ENCODE measurements around the gene KCND2. TPM values are rescaled to one million over a fixed set of nuclear protein-coding genes. Genes with fewer than 3 reads are reported as not detected.
"Not testable (repeated sequence)": the region's sequence is repeated elsewhere in the genome, so short reads cannot be mapped to it uniquely, and the experiment has no call there.

KCND2 gene
- total RNA-seq, 1 experiment from 2014 or later: not detected

DNA sequence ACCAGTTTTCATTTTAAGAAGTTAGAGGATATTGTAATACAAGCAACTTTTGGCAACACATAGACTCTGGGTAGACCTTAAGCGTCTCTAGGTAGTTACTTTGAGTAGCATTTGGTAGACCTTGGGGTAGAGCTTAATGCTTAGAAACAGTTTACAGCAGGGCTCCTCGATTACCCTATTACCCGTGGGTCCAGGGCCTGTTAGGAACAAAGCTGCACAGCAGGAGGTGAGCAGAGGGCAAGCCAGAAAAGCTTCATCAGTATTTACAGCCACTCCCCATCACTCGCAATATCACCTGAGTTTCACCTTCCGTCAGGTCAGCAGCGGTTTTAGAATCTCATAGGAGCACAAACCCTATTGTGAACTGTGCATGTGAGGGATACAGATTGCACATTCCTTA is 411.5 kb downstream of the KCND2 start:
- Histone ChIP-seq H3K36me3 (ENCODE audit: insufficient read depth, low read length) (no peaks in the 10 kb centered on the region), H3K27me3 (ENCODE audit: low read length) (no peaks in the 10 kb centered on the region), H3K79me2 (ENCODE audit: low read length) (no peaks in the 10 kb centered on the region), H3K9ac (ENCODE audit: low read length) (no peak overlapping the region), H3K27ac (ENCODE audit: low read length) (no peak overlapping the region), H3K4me1 (ENCODE audit: low read length) (no peaks in the 10 kb centered on the region), H3K4me3 (ENCODE audit: low read length) (no peak overlapping the region), H3K4me2 (ENCODE audit: low read depth, low read length, poor library complexity, severe bottlenecking) (no peak overlapping the region), H4K20me1 (ENCODE audit: insufficient read depth, low read depth, low read length) (no peaks in the 10 kb centered on the region), H3K9me3 (ENCODE audit: low read length) (no peaks in the 10 kb centered on the region), H2AFZ (ENCODE audit: low read length) (no peak overlapping the region), H3K9me2 (replicated peaks; ENCODE audit: insufficient read depth, low read length) (no peaks in the 10 kb centered on the region; the same call in 1 of the 2 replicates)
- DNase-seq: no peak

DNA sequence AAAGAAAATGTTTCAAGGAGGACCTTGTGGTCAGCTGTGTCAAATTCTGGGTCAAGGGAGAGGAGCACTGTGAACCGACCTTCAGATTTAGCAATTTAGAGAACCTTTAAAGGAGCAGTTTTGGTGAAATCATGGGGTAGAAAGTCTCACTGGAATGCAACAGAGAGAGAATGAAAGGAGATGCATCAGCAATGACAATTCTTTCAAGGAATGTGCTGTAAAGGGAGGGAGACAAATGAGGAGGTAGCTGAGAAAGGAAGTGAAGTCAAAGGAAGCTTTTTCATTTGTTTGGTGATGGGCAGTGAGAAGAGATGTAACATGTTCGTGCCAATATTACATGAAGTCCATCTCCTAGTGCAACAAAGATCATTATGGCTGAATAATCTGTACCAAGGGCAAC is 418.9 kb downstream of the KCND2 start:
- Histone ChIP-seq H4K20me1 (ENCODE audit: insufficient read depth, low read depth, low read length) (no peaks in the 10 kb centered on the region), H3K4me2 (ENCODE audit: low read depth, low read length, poor library complexity, severe bottlenecking) (no peak overlapping the region), H3K27me3 (ENCODE audit: low read length) (no peaks in the 10 kb centered on the region), H3K4me3 (ENCODE audit: low read length) (no peak overlapping the region), H3K4me1 (ENCODE audit: low read length) (no peaks in the 10 kb centered on the region), H3K9ac (ENCODE audit: low read length) (no peak overlapping the region), H3K27ac (ENCODE audit: low read length) (no peak overlapping the region), H3K79me2 (ENCODE audit: low read length) (no peaks in the 10 kb centered on the region), H2AFZ (ENCODE audit: low read length) (no peak overlapping the region), H3K9me2 (replicated peaks; ENCODE audit: insufficient read depth, low read length) (no peaks in the 10 kb centered on the region; the same call in 1 of the 2 replicates), H3K36me3 (ENCODE audit: insufficient read depth, low read length) (no peaks in the 10 kb centered on the region), H3K9me3 (ENCODE audit: low read length) (no peaks in the 10 kb centered on the region)
- no peak for DNase-seq

DNA sequence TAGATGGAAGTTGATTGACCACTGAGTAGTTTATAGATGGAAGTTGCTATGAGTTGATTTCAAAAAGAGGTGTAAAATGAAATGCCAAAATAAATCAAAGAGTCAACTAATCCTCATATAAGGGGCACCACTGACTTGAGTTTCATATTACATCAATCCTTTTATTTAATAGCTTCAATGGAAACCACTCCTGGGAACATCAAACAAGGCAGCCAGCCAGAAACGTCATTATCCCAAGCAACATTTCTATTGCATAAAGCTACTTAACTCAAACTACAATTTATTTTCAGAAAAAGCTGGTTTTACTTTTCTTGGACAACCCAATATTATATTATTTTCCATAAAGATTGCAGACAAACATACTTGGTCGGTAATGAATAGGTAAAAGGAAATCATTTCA is 422.9 kb downstream of the KCND2 start:
- H3K79me2 ChIP-seq (ENCODE audit: low read length): no peaks in the 10 kb centered on the region
- no peak overlapping the region for H3K4me2 ChIP-seq (ENCODE audit: low read depth, low read length, poor library complexity, severe bottlenecking)
- no peaks in the 10 kb centered on the region for H4K20me1 ChIP-seq (ENCODE audit: insufficient read depth, low read depth, low read length)
- H2AFZ ChIP-seq (ENCODE audit: low read length): no peak overlapping the region
- H3K9me2 ChIP-seq (replicated peaks; ENCODE audit: insufficient read depth, low read length): no peaks in the 10 kb centered on the region
- no peak for DNase-seq
- no peaks in the 10 kb centered on the region for H3K27me3 ChIP-seq (ENCODE audit: low read length)
- H3K9ac ChIP-seq (ENCODE audit: low read length): no peak overlapping the region
- H3K4me1 ChIP-seq (ENCODE audit: low read length): no peaks in the 10 kb centered on the region
- H3K36me3 ChIP-seq (ENCODE audit: insufficient read depth, low read length): no peaks in the 10 kb centered on the region
- H3K4me3 ChIP-seq (ENCODE audit: low read length): no peak overlapping the region
- no peaks in the 10 kb centered on the region for H3K9me3 ChIP-seq (ENCODE audit: low read length)
- no peak overlapping the region for H3K27ac ChIP-seq (ENCODE audit: low read length)

DNA sequence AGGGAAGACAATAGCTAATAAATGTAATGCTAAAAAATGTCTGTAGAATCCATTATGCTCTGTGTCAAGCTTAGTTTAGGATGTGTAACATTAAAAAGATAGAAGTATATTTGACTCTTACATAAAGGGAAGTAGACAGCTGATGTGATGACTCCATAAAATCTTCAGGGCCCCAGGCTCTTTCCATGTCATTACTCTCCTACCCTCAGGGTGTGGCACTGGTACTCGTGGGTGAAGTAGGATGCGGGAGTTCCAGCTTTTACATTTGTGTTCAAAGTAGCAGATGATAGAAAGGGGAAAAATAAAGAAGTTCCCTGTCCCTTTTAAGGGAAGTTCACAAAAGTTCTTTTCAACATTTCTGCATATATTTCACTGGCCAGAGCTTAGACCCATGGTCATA is 427.8 kb downstream of the KCND2 start:
- no peak for DNase-seq
- no peak overlapping the region for H3K4me2 ChIP-seq (ENCODE audit: low read depth, low read length, poor library complexity, severe bottlenecking)
- H3K79me2 ChIP-seq (ENCODE audit: low read length): no peaks in the 10 kb centered on the region
- H3K4me3 ChIP-seq (ENCODE audit: low read length): no peak overlapping the region
- no peak overlapping the region for H3K9ac ChIP-seq (ENCODE audit: low read length)
- H3K9me2 ChIP-seq (replicated peaks; ENCODE audit: insufficient read depth, low read length): no peaks in the 10 kb centered on the region
- H3K36me3 ChIP-seq (ENCODE audit: insufficient read depth, low read length): no peaks in the 10 kb centered on the region
- H3K27me3 ChIP-seq (ENCODE audit: low read length): no peaks in the 10 kb centered on the region
- 0 out of 2 replicates have a peak, but pooled peaks cover 2% of the 10 kb centered on the region for H3K9me3 ChIP-seq (ENCODE audit: low read length)
- no peak overlapping the region for H3K27ac ChIP-seq (ENCODE audit: low read length)
- H4K20me1 ChIP-seq (ENCODE audit: insufficient read depth, low read depth, low read length): no peaks in the 10 kb centered on the region
- no peak overlapping the region for H2AFZ ChIP-seq (ENCODE audit: low read length)
- no peaks in the 10 kb centered on the region for H3K4me1 ChIP-seq (ENCODE audit: low read length)

DNA sequence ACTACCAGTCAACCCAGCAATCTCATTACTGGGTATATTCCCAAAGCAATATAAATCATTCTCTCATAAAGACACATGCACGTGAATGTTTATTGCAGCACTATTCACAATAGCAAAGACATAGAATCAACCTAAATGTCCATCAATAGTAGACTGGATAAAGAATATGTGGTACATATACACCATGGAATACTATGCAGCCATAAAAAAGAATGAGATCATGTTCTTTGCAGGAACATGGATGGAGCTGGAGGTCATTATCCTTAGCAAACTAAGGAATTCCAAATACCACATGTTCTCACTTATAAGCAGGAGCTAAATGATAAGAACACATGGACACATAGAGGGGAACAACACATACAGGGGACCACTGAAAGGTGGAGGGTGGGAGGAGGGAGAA is 429.4 kb downstream of the KCND2 start:
- H3K9me3 ChIP-seq (ENCODE audit: low read length); H3K36me3 ChIP-seq (ENCODE audit: insufficient read depth, low read length); H4K20me1 ChIP-seq (ENCODE audit: insufficient read depth, low read depth, low read length); H3K27ac ChIP-seq (ENCODE audit: low read length); H2AFZ ChIP-seq (ENCODE audit: low read length); H3K4me2 ChIP-seq (ENCODE audit: low read depth, low read length, poor library complexity, severe bottlenecking); H3K4me1 ChIP-seq (ENCODE audit: low read length); H3K9ac ChIP-seq (ENCODE audit: low read length); H3K4me3 ChIP-seq (ENCODE audit: low read length); DNase-seq; H3K27me3 ChIP-seq (ENCODE audit: low read length); H3K9me2 ChIP-seq (replicated peaks; ENCODE audit: insufficient read depth, low read length); H3K79me2 ChIP-seq (ENCODE audit: low read length): not testable (repeated sequence)

DNA sequence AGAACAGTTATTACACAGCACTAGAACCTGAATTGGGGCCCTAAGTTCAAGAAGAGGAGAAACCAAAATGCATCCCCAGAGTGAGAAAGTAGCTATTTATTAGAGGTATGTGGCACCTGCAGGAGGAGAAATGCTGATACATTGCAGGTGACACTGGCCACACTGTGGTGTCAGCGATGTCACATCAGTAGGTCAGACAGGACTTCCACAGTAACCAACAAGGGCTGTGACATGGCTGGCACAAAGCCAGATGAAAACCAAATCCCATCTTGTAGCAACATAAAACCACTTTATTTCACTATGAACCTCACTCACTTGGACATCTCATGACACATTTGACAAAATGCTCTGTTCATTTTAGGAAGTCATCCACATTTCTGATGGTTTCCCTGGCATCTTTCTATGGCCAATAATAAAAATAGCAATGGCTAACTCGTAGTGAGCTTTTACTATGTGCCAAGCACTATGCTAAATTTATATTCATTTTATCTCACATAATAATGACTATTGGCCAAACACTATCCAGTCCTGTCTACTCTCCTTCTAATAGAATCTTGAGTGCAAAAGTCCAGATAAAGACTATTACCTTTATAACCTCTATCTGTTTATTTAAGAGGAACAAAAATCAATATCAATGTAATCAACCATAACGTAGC is 430.7 kb downstream of the KCND2 start:
- no peak overlapping the region for H3K9ac ChIP-seq (ENCODE audit: low read length)

DNA sequence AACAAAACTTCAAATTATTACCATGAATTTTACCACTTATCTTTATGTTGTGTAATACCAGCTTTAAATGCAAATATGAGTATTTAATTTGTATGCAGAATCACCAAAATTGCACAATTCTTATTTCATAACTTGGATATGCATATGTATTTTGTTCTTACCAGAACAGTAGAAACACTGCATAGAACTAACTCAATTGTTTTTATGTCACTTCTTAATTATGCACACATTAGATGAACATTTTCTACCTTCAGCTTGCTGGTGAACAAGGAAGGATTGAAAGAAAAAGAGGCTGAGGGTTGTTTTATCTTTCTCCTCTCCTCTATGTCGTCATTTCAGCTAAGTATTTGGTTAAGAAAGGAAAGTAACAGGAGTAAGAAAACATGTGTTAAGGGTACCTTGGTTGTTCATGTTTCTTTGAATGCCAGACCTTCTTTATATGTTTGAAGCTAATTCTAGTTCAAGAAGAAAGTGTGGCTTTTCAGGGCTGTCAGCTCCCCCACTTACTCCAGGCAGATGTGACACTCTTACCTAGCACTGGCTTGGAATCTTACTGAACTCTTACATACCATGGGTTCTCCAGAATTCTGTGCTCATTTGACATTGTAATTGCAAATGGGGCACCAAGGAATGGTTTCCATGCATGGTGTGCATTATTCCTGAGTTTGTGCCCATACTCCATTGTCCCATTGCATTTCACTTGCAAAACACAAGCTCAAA is 436.4 kb downstream of the KCND2 start:
- H3K9ac ChIP-seq (ENCODE audit: low read length): no peak overlapping the region
- no peaks in the 10 kb centered on the region for H3K79me2 ChIP-seq (ENCODE audit: low read length)
- H3K4me3 ChIP-seq (ENCODE audit: low read length): no peak overlapping the region
- no peaks in the 10 kb centered on the region for H3K4me1 ChIP-seq (ENCODE audit: low read length)
- no peaks in the 10 kb centered on the region for H3K9me3 ChIP-seq (ENCODE audit: low read length)
- no peak for DNase-seq
- H2AFZ ChIP-seq (ENCODE audit: low read length): no peak overlapping the region
- no peak overlapping the region for H3K4me2 ChIP-seq (ENCODE audit: low read depth, low read length, poor library complexity, severe bottlenecking)
- no peak overlapping the region for H3K27ac ChIP-seq (ENCODE audit: low read length)
- H4K20me1 ChIP-seq (ENCODE audit: insufficient read depth, low read depth, low read length): no peaks in the 10 kb centered on the region
- H3K27me3 ChIP-seq (ENCODE audit: low read length): no peaks in the 10 kb centered on the region
- no peaks in the 10 kb centered on the region for H3K9me2 ChIP-seq (replicated peaks; ENCODE audit: insufficient read depth, low read length)
- no peaks in the 10 kb centered on the region for H3K36me3 ChIP-seq (ENCODE audit: insufficient read depth, low read length)

More for the DNA sequence above, 430.7 kb downstream of the KCND2 start:
- Histone ChIP-seq H3K79me2 (ENCODE audit: low read length) (no peaks in the 10 kb centered on the region), H3K9me3 (ENCODE audit: low read length) (0 out of 2 replicates have a peak, but pooled peaks cover 2% of the 10 kb centered on the region), H3K4me2 (ENCODE audit: low read depth, low read length, poor library complexity, severe bottlenecking) (no peak overlapping the region), H3K27ac (ENCODE audit: low read length) (no peak overlapping the region), H3K4me1 (ENCODE audit: low read length) (no peaks in the 10 kb centered on the region), H3K27me3 (ENCODE audit: low read length) (no peaks in the 10 kb centered on the region), H4K20me1 (ENCODE audit: insufficient read depth, low read depth, low read length) (no peaks in the 10 kb centered on the region), H2AFZ (ENCODE audit: low read length) (no peak overlapping the region), H3K36me3 (ENCODE audit: insufficient read depth, low read length) (no peaks in the 10 kb centered on the region), H3K4me3 (ENCODE audit: low read length) (no peak overlapping the region), H3K9me2 (replicated peaks; ENCODE audit: insufficient read depth, low read length) (no peaks in the 10 kb centered on the region)
- no peak for DNase-seq

DNA sequence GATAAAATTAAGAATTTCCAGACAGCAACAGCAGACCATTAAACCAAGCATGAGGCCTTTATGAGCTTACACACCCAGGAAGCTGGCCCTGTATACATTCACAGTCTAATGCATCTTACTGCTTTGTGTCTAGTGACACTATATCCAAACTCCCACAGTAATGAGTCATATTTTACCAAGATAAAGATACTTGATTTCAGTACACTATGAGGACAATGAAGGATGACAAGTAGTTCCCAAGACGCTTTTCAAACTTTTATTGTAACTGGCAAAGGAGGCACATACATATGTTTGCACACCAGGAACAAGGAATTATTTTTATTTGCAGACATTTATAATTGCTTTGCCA is 437.0 kb downstream of the KCND2 start:
- H3K27me3 ChIP-seq (ENCODE audit: low read length): no peaks in the 10 kb centered on the region
- H3K4me2 ChIP-seq (ENCODE audit: low read depth, low read length, poor library complexity, severe bottlenecking): no peak overlapping the region
- H3K36me3 ChIP-seq (ENCODE audit: insufficient read depth, low read length): no peaks in the 10 kb centered on the region
- no peak overlapping the region for H3K27ac ChIP-seq (ENCODE audit: low read length)
- DNase-seq: no peak
- no peaks in the 10 kb centered on the region for H3K9me2 ChIP-seq (replicated peaks; ENCODE audit: insufficient read depth, low read length)
- H3K4me1 ChIP-seq (ENCODE audit: low read length): no peaks in the 10 kb centered on the region
- H3K79me2 ChIP-seq (ENCODE audit: low read length): no peaks in the 10 kb centered on the region
- H3K9ac ChIP-seq (ENCODE audit: low read length): no peak overlapping the region
- H2AFZ ChIP-seq (ENCODE audit: low read length): no peak overlapping the region
- no peak overlapping the region for H3K4me3 ChIP-seq (ENCODE audit: low read length)
- no peaks in the 10 kb centered on the region for H4K20me1 ChIP-seq (ENCODE audit: insufficient read depth, low read depth, low read length)
- no peaks in the 10 kb centered on the region for H3K9me3 ChIP-seq (ENCODE audit: low read length)
